ENCODE measurements around the gene SH3D19. TPM values are rescaled to one million over a fixed set of nuclear protein-coding genes. Genes with fewer than 3 reads are reported as not detected.

Gene SH3D19
- total RNA-seq, 1 donor from 2014 or later, result 121 TPM

GRCh38 chr4:151175754-151176631, 149.4 kb downstream of the SH3D19 start:
- no peak for DNase-seq
- intact Hi-C loops (cut with micrococcal nuclease), result no loop called here
- Histone ChIP-seq H3K27me3 (ENCODE audit: low read depth) (no peaks in the 10 kb centered on the region), H3K9me3 (replicated peaks) (no peaks in the 10 kb centered on the region), H3K4me3 (no peak overlapping the region), H3K36me3 (peaks cover 43% of the 10 kb centered on the region), H3K27ac (replicated peaks) (peak overlapping the region; percentile 66), H3K4me1 (peaks cover 45% of the 10 kb centered on the region)
- TF ChIP-seq, protein P1, sequence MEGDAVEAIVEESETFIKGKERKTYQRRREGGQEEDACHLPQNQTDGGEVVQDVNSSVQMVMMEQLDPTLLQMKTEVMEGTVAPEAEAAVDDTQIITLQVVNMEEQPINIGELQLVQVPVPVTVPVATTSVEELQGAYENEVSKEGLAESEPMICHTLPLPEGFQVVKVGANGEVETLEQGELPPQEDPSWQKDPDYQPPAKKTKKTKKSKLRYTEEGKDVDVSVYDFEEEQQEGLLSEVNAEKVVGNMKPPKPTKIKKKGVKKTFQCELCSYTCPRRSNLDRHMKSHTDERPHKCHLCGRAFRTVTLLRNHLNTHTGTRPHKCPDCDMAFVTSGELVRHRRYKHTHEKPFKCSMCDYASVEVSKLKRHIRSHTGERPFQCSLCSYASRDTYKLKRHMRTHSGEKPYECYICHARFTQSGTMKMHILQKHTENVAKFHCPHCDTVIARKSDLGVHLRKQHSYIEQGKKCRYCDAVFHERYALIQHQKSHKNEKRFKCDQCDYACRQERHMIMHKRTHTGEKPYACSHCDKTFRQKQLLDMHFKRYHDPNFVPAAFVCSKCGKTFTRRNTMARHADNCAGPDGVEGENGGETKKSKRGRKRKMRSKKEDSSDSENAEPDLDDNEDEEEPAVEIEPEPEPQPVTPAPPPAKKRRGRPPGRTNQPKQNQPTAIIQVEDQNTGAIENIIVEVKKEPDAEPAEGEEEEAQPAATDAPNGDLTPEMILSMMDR (IDR thresholded peaks at IDR 0.05; ENCODE audit: borderline replicate concordance), result no peak

DNA sequence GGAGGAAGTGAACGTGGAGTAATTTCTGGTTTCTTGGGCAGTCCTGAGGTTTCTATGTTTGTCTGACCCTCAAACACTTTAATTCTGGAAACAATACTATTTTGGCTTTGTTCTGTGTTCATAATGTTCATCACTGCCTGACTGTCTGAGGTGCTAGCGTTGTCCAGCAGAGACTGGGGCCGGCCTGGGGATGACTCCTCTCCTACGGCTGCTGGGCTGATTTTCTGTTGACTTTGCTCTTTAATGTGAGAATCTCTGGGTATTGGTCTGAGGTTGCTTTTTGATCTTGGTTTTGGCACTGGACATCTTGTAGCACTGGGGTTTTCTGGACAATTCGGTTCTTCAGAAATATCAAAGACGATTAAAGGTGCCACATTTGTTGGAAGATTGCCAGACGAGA, 150.2 kb downstream of the SH3D19 start:
- TF ChIP-seq, protein P1 (IDR thresholded peaks at IDR 0.05; ENCODE audit: borderline replicate concordance), result no peak
- intact Hi-C loops (cut with micrococcal nuclease), result no loop called here
- Histone ChIP-seq H3K9me3 (replicated peaks) (no peaks in the 10 kb centered on the region), H3K27ac (replicated peaks) (peak overlapping the region; percentile 66), H3K36me3 (peaks cover 43% of the 10 kb centered on the region), H3K4me3 (no peak overlapping the region), H3K27me3 (ENCODE audit: low read depth) (no peaks in the 10 kb centered on the region), H3K4me1 (peaks cover 52% of the 10 kb centered on the region)
- no peak for DNase-seq

GRCh38 chr4:151174784-151175183, 150.6 kb downstream of the SH3D19 start:
- intact Hi-C loops (cut with micrococcal nuclease), result no loop called here
- TF ChIP-seq, protein P1 (IDR thresholded peaks at IDR 0.05; ENCODE audit: borderline replicate concordance), result no peak
- Histone ChIP-seq H3K36me3 (peaks cover 43% of the 10 kb centered on the region), H3K27ac (replicated peaks) (peak overlapping the region; percentile 66), H3K4me3 (no peak overlapping the region), H3K9me3 (replicated peaks) (no peaks in the 10 kb centered on the region), H3K27me3 (ENCODE audit: low read depth) (no peaks in the 10 kb centered on the region), H3K4me1 (peaks cover 56% of the 10 kb centered on the region)
- no peak for DNase-seq

DNA sequence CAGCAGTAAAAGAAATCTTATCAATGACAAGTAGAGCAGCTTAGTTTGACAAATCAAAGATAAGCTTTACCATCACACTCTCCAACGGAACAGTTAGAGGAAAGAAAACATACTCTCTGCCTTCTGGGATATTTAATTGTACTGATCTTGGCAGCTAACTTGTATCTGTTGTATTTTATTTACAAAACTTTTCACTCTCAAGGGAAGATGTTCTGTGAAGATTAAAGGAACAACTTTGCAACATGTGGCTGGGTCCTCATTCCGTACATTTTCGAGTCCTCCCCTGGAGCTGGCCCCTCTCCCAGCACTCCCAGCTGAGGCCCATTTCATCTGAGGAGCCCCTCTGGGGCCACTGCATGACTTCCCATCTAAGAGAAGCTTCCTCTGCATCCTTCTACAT, 151.5 kb downstream of the SH3D19 start:
- no peaks in the 10 kb centered on the region for H3K27me3 ChIP-seq (ENCODE audit: low read depth)
- H3K27ac ChIP-seq (replicated peaks), result peak overlapping the region; percentile 66
- H3K36me3 ChIP-seq, result peaks cover 43% of the 10 kb centered on the region
- peak; percentile 73 for DNase-seq
- peaks cover 65% of the 10 kb centered on the region for H3K4me1 ChIP-seq
- intact Hi-C loops (cut with micrococcal nuclease), result no loop called here
- no peaks in the 10 kb centered on the region for H3K9me3 ChIP-seq (replicated peaks)
- TF ChIP-seq, protein P1 (IDR thresholded peaks at IDR 0.05; ENCODE audit: borderline replicate concordance), result no peak
- no peak overlapping the region for H3K4me3 ChIP-seq

GRCh38 chr4:151169900-151170299, 155.5 kb downstream of the SH3D19 start:
- Histone ChIP-seq H3K9me3 (replicated peaks) (no peaks in the 10 kb centered on the region), H3K4me3 (no peak overlapping the region), H3K36me3 (peaks cover 26% of the 10 kb centered on the region), H3K27ac (replicated peaks) (peak overlapping the region; percentile 66), H3K4me1 (peaks cover 83% of the 10 kb centered on the region), H3K27me3 (ENCODE audit: low read depth) (no peaks in the 10 kb centered on the region)
- TF ChIP-seq, protein P1 (IDR thresholded peaks at IDR 0.05; ENCODE audit: borderline replicate concordance), result no peak
- intact Hi-C loops (cut with micrococcal nuclease), result no loop called here
- no peak for DNase-seq
